HT1080 (cell line): ENCODE measurements around the gene SLC46A1. TPM values are rescaled to one million over a fixed set of nuclear protein-coding genes. Genes with fewer than 3 reads are reported as not detected.

ENCODE experiments used
- DNase-seq: peaks from one replicate; pipeline ENCODE4 v3.0.0-alpha.2; 2015; ENCODE audit warnings: low read depth
- total RNA-seq: library from RNA; depleted of rRNA; stranded (reverse); fragments of >200 nt; shearing (Covaris generic); gene quantifications from 2 replicates; pipeline ENCODE4 v1.2.3, GENCODE V29; 2014; rRNA removed

SLC46A1 gene
- total RNA-seq, 1 experiment from 2014 or later: 2.2 TPM

- no peak for DNase-seq
Observed at GRCh38 chr17:28363186-28363585, 42.8 kb downstream of the SLC46A1 start.

GRCh38 chr17:28357901-28358197 is 48.2 kb downstream of the SLC46A1 start:
- DNase-seq: no peak

- DNase-seq: peak; percentile 92
Observed at GRCh38 chr17:28357061-28357900, 48.7 kb downstream of the SLC46A1 start, which contains the start of gene POLDIP2. Gene POLDIP2 (minus strand): TSS chr17:28357527. CDS start chr17:28357448, 79 bp downstream.

GRCh38 chr17:28350271-28350670 is 55.7 kb downstream of the SLC46A1 start:
- no peak for DNase-seq

- DNase-seq: no peak
Observed at GRCh38 chr17:28348979-28349378, 57.0 kb downstream of the SLC46A1 start.

- peak; percentile 95 for DNase-seq
Observed at GRCh38 chr17:28347261-28347891, 58.6 kb downstream of the SLC46A1 start.

GRCh38 chr17:28346746-28347246 is 59.2 kb downstream of the SLC46A1 start:
- DNase-seq: no peak

- DNase-seq: no peak
Observed at GRCh38 chr17:28346199-28346580, 59.8 kb downstream of the SLC46A1 start.

- no peak for DNase-seq
Observed at GRCh38 chr17:28345419-28346198, 60.4 kb downstream of the SLC46A1 start.

Other genes with a start within 250 kb of the SLC46A1 start
- 41.3 and 52.9 TPM in 2 replicates for gene TMEM97, start 87.0 kb downstream of the SLC46A1 start, total RNA-seq
- gene IFT20, start 70.7 kb downstream of the SLC46A1 start, total RNA-seq: 48.6 and 63.8 TPM in 2 replicates
- gene TNFAIP1, start 70.5 kb downstream of the SLC46A1 start, total RNA-seq: 53.1 and 64.8 TPM in 2 replicates
- gene POLDIP2, start 48.7 kb downstream of the SLC46A1 start, total RNA-seq: 173 and 192 TPM in 2 replicates
- not detected in 2 replicates for gene SEBOX, start 41.0 kb downstream of the SLC46A1 start, total RNA-seq
- gene VTN, start 35.9 kb downstream of the SLC46A1 start, total RNA-seq: not detected in 2 replicates
- 3.9 and 10.9 TPM in 2 replicates for gene SARM1, start 34.5 kb downstream of the SLC46A1 start, total RNA-seq
- not detected in 2 replicates for gene SLC13A2, start 67.4 kb upstream of the SLC46A1 start, total RNA-seq
- gene FOXN1, start 100.1 kb upstream of the SLC46A1 start, total RNA-seq: not detected in 2 replicates
- gene UNC119, start 146.4 kb upstream of the SLC46A1 start, total RNA-seq: 57.8 and 58.4 TPM in 2 replicates
- 34.1 and 43.0 TPM in 2 replicates for gene PIGS, start 165.3 kb upstream of the SLC46A1 start, total RNA-seq
- gene ALDOC, start 170.7 kb upstream of the SLC46A1 start, total RNA-seq: 17.1 and 18.4 TPM in 2 replicates
- 84.5 and 93.0 TPM in 2 replicates for gene SPAG5, start 192.8 kb upstream of the SLC46A1 start, total RNA-seq
- gene RSKR, start 208.0 kb upstream of the SLC46A1 start, total RNA-seq: 2.8 and 5.8 TPM in 2 replicates
- gene BLTP2, start 238.9 kb upstream of the SLC46A1 start, total RNA-seq: 160 and 168 TPM in 2 replicates